ENCODE data around the gene TRPM3. TPM values are rescaled to one million over a fixed set of nuclear protein-coding genes. Genes with fewer than 3 reads are reported as not detected.

The TRPM3 gene
- total and polyA plus RNA-seq, 4 experiments from 2014 or later: not detected

GRCh38 chr9:70778568-70778967 lies 342.9 kb downstream of the TRPM3 start:
- no peaks in the 10 kb centered on the region for H3K4me1 ChIP-seq (ENCODE audit: insufficient read depth, low read length)
- CTCF ChIA-PET (ENCODE audit: partially characterized antibody): no interaction called here
- DNase-seq: no peak
- no peaks in the 10 kb centered on the region for H3K27me3 ChIP-seq (ENCODE audit: insufficient read depth, low read length)
- no peak overlapping the region for H3K4me3 ChIP-seq (ENCODE audit: low read length in 2 of 2)
- Mint-ChIP-seq H3K27me3 (peaks cover 0 to 1% of the 10 kb centered on the region in 2 donors), H3K4me1 (no peaks in the 10 kb centered on the region), H3K36me3 (no peaks in the 10 kb centered on the region), H3K9me3 (no peaks in the 10 kb centered on the region), H3K27ac (peak overlapping the region in 1 of 7 donors; percentile 5), H3K4me3 (no peak overlapping the region)
- no peak overlapping the region for H3K27ac ChIP-seq (ENCODE audit: low read depth, low read length)
- H3K9me3 ChIP-seq (ENCODE audit: control insufficient read depth in 1 of 2, low read length in 2 of 2): no peaks in the 10 kb centered on the region
- intact Hi-C loops (cut with micrococcal nuclease): no loop called here
- no peaks in the 10 kb centered on the region for H3K36me3 ChIP-seq (ENCODE audit: insufficient read depth, low read length)
- POLR2A ChIA-PET (ENCODE audit: partially characterized antibody): no interaction called here

- H3K4me3 ChIP-seq (ENCODE audit: low read length in 2 of 2): no peak overlapping the region
- no peaks in the 10 kb centered on the region for H3K4me1 Mint-ChIP-seq
- no peaks in the 10 kb centered on the region for H3K4me1 ChIP-seq (ENCODE audit: insufficient read depth, low read length)
- no peaks in the 10 kb centered on the region for H3K36me3 Mint-ChIP-seq
- H3K27ac Mint-ChIP-seq: no peak overlapping the region
- no peaks in the 10 kb centered on the region for H3K9me3 ChIP-seq (ENCODE audit: control insufficient read depth in 1 of 2, low read length in 2 of 2)
- peaks cover 0 to 2% (median 0%) of the 10 kb centered on the region in 8 donors for H3K9me3 Mint-ChIP-seq
- no peaks in the 10 kb centered on the region for H3K36me3 ChIP-seq (ENCODE audit: insufficient read depth, low read length)
- H3K27ac ChIP-seq (ENCODE audit: low read depth, low read length): no peak overlapping the region
- peaks cover 1% of the 10 kb centered on the region in 2 donors for H3K27me3 Mint-ChIP-seq
- no peak for DNase-seq
- ChIA-PET POLR2A (ENCODE audit: partially characterized antibody) (no interaction called here), CTCF (ENCODE audit: partially characterized antibody) (no interaction called here)
- H3K4me3 Mint-ChIP-seq: no peak overlapping the region
- H3K27me3 ChIP-seq (ENCODE audit: insufficient read depth, low read length): no peaks in the 10 kb centered on the region
- intact Hi-C loops (cut with micrococcal nuclease): no loop called here
Measured at GRCh38 chr9:70773579-70773978, 347.8 kb downstream of the TRPM3 start.

GRCh38 chr9:70772601-70773000 lies 348.8 kb downstream of the TRPM3 start:
- intact Hi-C loops (cut with micrococcal nuclease): no loop called here
- no peaks in the 10 kb centered on the region for H3K9me3 ChIP-seq (ENCODE audit: control insufficient read depth in 1 of 2, low read length in 2 of 2)
- Mint-ChIP-seq H3K9me3 (peaks cover 0 to 2% (median 0%) of the 10 kb centered on the region in 8 donors), H3K36me3 (no peaks in the 10 kb centered on the region), H3K27ac (no peak overlapping the region), H3K27me3 (peaks cover 1% of the 10 kb centered on the region in 2 donors), H3K4me1 (no peaks in the 10 kb centered on the region), H3K4me3 (no peak overlapping the region)
- no peak for DNase-seq
- H3K4me1 ChIP-seq (ENCODE audit: insufficient read depth, low read length): no peaks in the 10 kb centered on the region
- H3K27me3 ChIP-seq (ENCODE audit: insufficient read depth, low read length): no peaks in the 10 kb centered on the region
- no peak overlapping the region for H3K4me3 ChIP-seq (ENCODE audit: low read length in 2 of 2)
- H3K27ac ChIP-seq (ENCODE audit: low read depth, low read length): no peak overlapping the region
- no peaks in the 10 kb centered on the region for H3K36me3 ChIP-seq (ENCODE audit: insufficient read depth, low read length)
- POLR2A ChIA-PET (ENCODE audit: partially characterized antibody): no interaction called here
- CTCF ChIA-PET (ENCODE audit: partially characterized antibody): no interaction called here

GRCh38 chr9:70765946-70766345 lies 355.5 kb downstream of the TRPM3 start:
- intact Hi-C loops (cut with micrococcal nuclease): no loop called here
- Mint-ChIP-seq H3K27me3 (peaks cover 0 to 1% of the 10 kb centered on the region in 2 donors), H3K36me3 (no peaks in the 10 kb centered on the region), H3K4me3 (no peak overlapping the region), H3K9me3 (peaks cover 0 to 2% (median 0%) of the 10 kb centered on the region in 8 donors), H3K4me1 (no peaks in the 10 kb centered on the region), H3K27ac (no peak overlapping the region)
- H3K27ac ChIP-seq (ENCODE audit: low read depth, low read length): no peak overlapping the region
- no peak for DNase-seq
- CTCF ChIA-PET (ENCODE audit: partially characterized antibody): no interaction called here
- no peak overlapping the region for H3K4me3 ChIP-seq (ENCODE audit: low read length in 2 of 2)
- no peaks in the 10 kb centered on the region for H3K27me3 ChIP-seq (ENCODE audit: insufficient read depth, low read length)
- no peaks in the 10 kb centered on the region for H3K36me3 ChIP-seq (ENCODE audit: insufficient read depth, low read length)
- H3K9me3 ChIP-seq (ENCODE audit: control insufficient read depth in 1 of 2, low read length in 2 of 2): no peaks in the 10 kb centered on the region
- H3K4me1 ChIP-seq (ENCODE audit: insufficient read depth, low read length): no peaks in the 10 kb centered on the region
- POLR2A ChIA-PET (ENCODE audit: partially characterized antibody): no interaction called here

- H3K36me3 ChIP-seq (ENCODE audit: insufficient read depth, low read length): no peaks in the 10 kb centered on the region
- H3K4me1 Mint-ChIP-seq: no peaks in the 10 kb centered on the region
- no peak overlapping the region for H3K4me3 Mint-ChIP-seq
- no peak overlapping the region for H3K27ac Mint-ChIP-seq
- H3K4me3 ChIP-seq (ENCODE audit: low read length in 2 of 2): no peak overlapping the region
- no peaks in the 10 kb centered on the region for H3K27me3 ChIP-seq (ENCODE audit: insufficient read depth, low read length)
- H3K9me3 Mint-ChIP-seq: peaks cover 0 to 3% (median 0%) of the 10 kb centered on the region in 8 donors
- H3K36me3 Mint-ChIP-seq: no peaks in the 10 kb centered on the region
- ChIA-PET CTCF (ENCODE audit: partially characterized antibody) (no interaction called here), POLR2A (ENCODE audit: partially characterized antibody) (no interaction called here)
- no peak overlapping the region for H3K27ac ChIP-seq (ENCODE audit: low read depth, low read length)
- intact Hi-C loops (cut with micrococcal nuclease): no loop called here
- no peaks in the 10 kb centered on the region for H3K4me1 ChIP-seq (ENCODE audit: insufficient read depth, low read length)
- H3K27me3 Mint-ChIP-seq: peaks cover 0 to 3% of the 10 kb centered on the region in 2 donors
- H3K9me3 ChIP-seq (ENCODE audit: control insufficient read depth in 1 of 2, low read length in 2 of 2): no peaks in the 10 kb centered on the region
- DNase-seq: no peak
Measured at GRCh38 chr9:70761139-70761670, 360.2 kb downstream of the TRPM3 start.

- Mint-ChIP-seq H3K27ac (no peak overlapping the region), H3K4me3 (no peak overlapping the region), H3K36me3 (no peaks in the 10 kb centered on the region), H3K4me1 (no peaks in the 10 kb centered on the region), H3K9me3 (peaks cover 0 to 3% (median 0%) of the 10 kb centered on the region in 8 donors), H3K27me3 (peaks cover 3 to 4% of the 10 kb centered on the region in 2 donors)
- Histone ChIP-seq H3K27ac (ENCODE audit: low read depth, low read length) (no peak overlapping the region), H3K36me3 (ENCODE audit: insufficient read depth, low read length) (no peaks in the 10 kb centered on the region), H3K4me3 (ENCODE audit: low read length in 2 of 2) (no peak overlapping the region), H3K9me3 (ENCODE audit: control insufficient read depth in 1 of 2, low read length in 2 of 2) (no peaks in the 10 kb centered on the region), H3K4me1 (ENCODE audit: insufficient read depth, low read length) (no peaks in the 10 kb centered on the region), H3K27me3 (ENCODE audit: insufficient read depth, low read length) (no peaks in the 10 kb centered on the region)
- DNase-seq: no peak
- intact Hi-C loops (cut with micrococcal nuclease): no loop called here
- CTCF ChIA-PET (ENCODE audit: partially characterized antibody): no interaction called here
- POLR2A ChIA-PET (ENCODE audit: partially characterized antibody): no interaction called here
Measured at GRCh38 chr9:70760228-70760627, 361.2 kb downstream of the TRPM3 start.

GRCh38 chr9:70753311-70753710 lies 368.1 kb downstream of the TRPM3 start:
- POLR2A ChIA-PET (ENCODE audit: partially characterized antibody): no interaction called here
- H3K4me1 ChIP-seq (ENCODE audit: insufficient read depth, low read length): no peaks in the 10 kb centered on the region
- no peaks in the 10 kb centered on the region for H3K27me3 ChIP-seq (ENCODE audit: insufficient read depth, low read length)
- CTCF ChIA-PET (ENCODE audit: partially characterized antibody): no interaction called here
- no peak for DNase-seq
- no peaks in the 10 kb centered on the region for H3K4me1 Mint-ChIP-seq
- no peak overlapping the region for H3K4me3 Mint-ChIP-seq
- H3K36me3 ChIP-seq (ENCODE audit: insufficient read depth, low read length): no peaks in the 10 kb centered on the region
- no peaks in the 10 kb centered on the region for H3K9me3 ChIP-seq (ENCODE audit: control insufficient read depth in 1 of 2, low read length in 2 of 2)
- H3K27ac Mint-ChIP-seq: no peak overlapping the region
- H3K36me3 Mint-ChIP-seq: no peaks in the 10 kb centered on the region
- H3K4me3 ChIP-seq (ENCODE audit: low read length in 2 of 2): no peak overlapping the region
- H3K27me3 Mint-ChIP-seq: peaks cover 6 to 11% of the 10 kb centered on the region in 2 donors
- H3K9me3 Mint-ChIP-seq: peaks cover 0 to 2% (median 0%) of the 10 kb centered on the region in 8 donors
- intact Hi-C loops (cut with micrococcal nuclease): no loop called here
- H3K27ac ChIP-seq (ENCODE audit: low read depth, low read length): no peak overlapping the region

GRCh38 chr9:70749066-70749465 lies 372.4 kb downstream of the TRPM3 start:
- Mint-ChIP-seq H3K36me3 (no peaks in the 10 kb centered on the region), H3K27me3 (peaks cover 2 to 8% of the 10 kb centered on the region in 2 donors), H3K4me1 (no peaks in the 10 kb centered on the region), H3K4me3 (no peak overlapping the region), H3K27ac (no peak overlapping the region), H3K9me3 (peaks cover 0 to 2% (median 0%) of the 10 kb centered on the region in 8 donors)
- no peak overlapping the region for H3K4me3 ChIP-seq (ENCODE audit: low read length in 2 of 2)
- H3K9me3 ChIP-seq (ENCODE audit: control insufficient read depth in 1 of 2, low read length in 2 of 2): no peaks in the 10 kb centered on the region
- CTCF ChIA-PET (ENCODE audit: partially characterized antibody): no interaction called here
- POLR2A ChIA-PET (ENCODE audit: partially characterized antibody): no interaction called here
- H3K27me3 ChIP-seq (ENCODE audit: insufficient read depth, low read length): no peaks in the 10 kb centered on the region
- no peak for DNase-seq
- H3K4me1 ChIP-seq (ENCODE audit: insufficient read depth, low read length): no peaks in the 10 kb centered on the region
- H3K36me3 ChIP-seq (ENCODE audit: insufficient read depth, low read length): no peaks in the 10 kb centered on the region
- intact Hi-C loops (cut with micrococcal nuclease): no loop called here
- H3K27ac ChIP-seq (ENCODE audit: low read depth, low read length): no peak overlapping the region
